GM20431 (cell line): Measurements from ENCODE around the gene WDR75.
"Not testable (repeated sequence)": the region's sequence is repeated elsewhere in the genome, so short reads cannot be mapped to it uniquely, and the experiment has no call there.

Experiments used
- in situ Hi-C: fragments of 300-500 bp; cut with MseI, MboI; formaldehyde crosslinking; loops from one replicate; pipeline ENCODE4 v1.15.0; 2020; ENCODE audit warnings: low sequenced_read_pairs; ENCODE audit not compliant: unreplicated experiment

WDR75 gene

GRCh38 chr2:189440947-189441708 lies at the start of gene WDR75:
TSS of gene WDR75 (plus strand) at chr2:189441474. CDS start at chr2:189441493, 19 bp downstream.
- in situ Hi-C loops = no loop called here

GRCh38 chr2:189393440-189394111 lies 47.7 kb upstream of the WDR75 start:
- in situ Hi-C loops = no loop called here

GRCh38 chr2:189394525-189394924 lies 46.7 kb upstream of the WDR75 start:
- in situ Hi-C loops = no loop called here

- in situ Hi-C loops = loop anchor here (25.0 kb wide), 1 partner anchor 316 kb away; no protein-coding TSS in a partner anchor
These were observed 38.3 kb upstream of the WDR75 start for GRCh38 chr2:189402932-189403331.

GRCh38 chr2:189406586-189407233 lies 34.6 kb upstream of the WDR75 start:
- in situ Hi-C loops = loop anchor here (25.0 kb wide), 1 partner anchor 319 kb away; no protein-coding TSS in a partner anchor

GRCh38 chr2:189407281-189408209 lies 33.7 kb upstream of the WDR75 start:
- in situ Hi-C loops = loop anchor here (25.0 kb wide), 1 partner anchor 320 kb away; no protein-coding TSS in a partner anchor

GRCh38 chr2:189408294-189408693 lies 33.0 kb upstream of the WDR75 start:
- in situ Hi-C loops = loop anchor here (25.0 kb wide), 1 partner anchor 321 kb away; no protein-coding TSS in a partner anchor

GRCh38 chr2:189409131-189409530 lies 32.1 kb upstream of the WDR75 start:
- in situ Hi-C loops = loop anchor here (25.0 kb wide), 1 partner anchor 322 kb away; no protein-coding TSS in a partner anchor

GRCh38 chr2:189409647-189410046 lies 31.6 kb upstream of the WDR75 start:
- in situ Hi-C loops = loop anchor here (25.0 kb wide), 1 partner anchor 322 kb away; no protein-coding TSS in a partner anchor

- in situ Hi-C loops = loop anchor here (25.0 kb wide), 1 partner anchor 325 kb away; no protein-coding TSS in a partner anchor
These were observed 29.4 kb upstream of the WDR75 start for GRCh38 chr2:189411860-189412259.

- in situ Hi-C loops = loop anchor here (25.0 kb wide), 1 partner anchor 325 kb away; no protein-coding TSS in a partner anchor
These were observed 28.8 kb upstream of the WDR75 start for GRCh38 chr2:189412330-189412953.

- in situ Hi-C loops = loop anchor here (25.0 kb wide), 1 partner anchor 326 kb away; no protein-coding TSS in a partner anchor
These were observed 28.0 kb upstream of the WDR75 start for GRCh38 chr2:189413249-189413648.

- in situ Hi-C loops = loop anchor here (25.0 kb wide), 1 partner anchor 334 kb away; no protein-coding TSS in a partner anchor
These were observed 19.6 kb upstream of the WDR75 start for GRCh38 chr2:189421644-189422043.

- in situ Hi-C loops = loop anchor here (25.0 kb wide), 1 partner anchor 338 kb away; no protein-coding TSS in a partner anchor
These were observed 16.3 kb upstream of the WDR75 start for GRCh38 chr2:189424961-189425360.

GRCh38 chr2:189425676-189426075 lies 15.6 kb upstream of the WDR75 start:
- in situ Hi-C loops = no loop called here

GRCh38 chr2:189426886-189427285 lies 14.4 kb upstream of the WDR75 start:
- in situ Hi-C loops = no loop called here

GRCh38 chr2:189427872-189428271 lies 13.4 kb upstream of the WDR75 start:
- in situ Hi-C loops = no loop called here

GRCh38 chr2:189430448-189430847 lies 10.8 kb upstream of the WDR75 start:
- in situ Hi-C loops = not testable (repeated sequence)

- in situ Hi-C loops = not testable (repeated sequence)
These were observed 5.5 kb upstream of the WDR75 start for GRCh38 chr2:189435803-189436202.
